Transverse colon (tissue), 4 donors: ENCODE results near the gene PTPRD.

Experiments
- EP300 ChIP-seq: sonication (generic); formaldehyde crosslinking; IDR thresholded peaks from one replicate; pipeline ENCODE4 v1.6.1; 2017; ENCODE audit warnings: antibody characterized with exemption, low read depth
- POLR2AphosphoS5 ChIP-seq, 3 donors: sonication (generic); formaldehyde crosslinking; IDR thresholded peaks; one replicate each; pipeline ENCODE4 v1.6.1; 2016; ENCODE audit warnings: antibody characterized with exemption in 3 of 3
- TF ChIP-seq, protein P1 (sequence below), 5 experiments: fragments of 200-600 bp in 3 of 5; fragments of 450-650 bp in 2 of 5; sonication (generic) in 3 of 5; IDR thresholded peaks; 1 replicate in 2 of 5; 2 replicates in 3 of 5; pipeline ENCODE4 v1.5.1; 2016 to 2017; ENCODE audit warnings: antibody characterized with exemption in 5 of 5, inconsistent platforms in 3 of 5, mild to moderate bottlenecking in 2 of 5, moderate library complexity in 1 of 5

DNA sequence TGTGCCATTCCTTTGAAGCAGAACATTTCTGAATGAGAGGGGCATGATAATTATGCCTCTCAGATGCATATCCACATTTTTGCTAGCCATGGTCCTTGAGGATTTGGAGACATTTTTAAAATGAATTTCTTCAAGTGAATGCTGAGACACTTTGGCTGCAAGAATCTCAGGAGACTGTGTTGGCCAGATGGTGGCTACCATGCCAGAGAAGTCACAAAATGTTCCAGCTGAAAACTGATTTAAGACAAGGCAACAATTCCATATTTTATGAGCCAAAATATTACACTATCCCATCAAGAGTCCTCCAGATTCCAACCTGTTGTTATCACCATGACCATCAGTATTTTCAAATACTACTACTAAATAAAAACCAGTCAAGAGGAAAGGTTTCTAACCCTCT, 1953.7 kb downstream of the PTPRD start:
- TF ChIP-seq, protein P1, sequence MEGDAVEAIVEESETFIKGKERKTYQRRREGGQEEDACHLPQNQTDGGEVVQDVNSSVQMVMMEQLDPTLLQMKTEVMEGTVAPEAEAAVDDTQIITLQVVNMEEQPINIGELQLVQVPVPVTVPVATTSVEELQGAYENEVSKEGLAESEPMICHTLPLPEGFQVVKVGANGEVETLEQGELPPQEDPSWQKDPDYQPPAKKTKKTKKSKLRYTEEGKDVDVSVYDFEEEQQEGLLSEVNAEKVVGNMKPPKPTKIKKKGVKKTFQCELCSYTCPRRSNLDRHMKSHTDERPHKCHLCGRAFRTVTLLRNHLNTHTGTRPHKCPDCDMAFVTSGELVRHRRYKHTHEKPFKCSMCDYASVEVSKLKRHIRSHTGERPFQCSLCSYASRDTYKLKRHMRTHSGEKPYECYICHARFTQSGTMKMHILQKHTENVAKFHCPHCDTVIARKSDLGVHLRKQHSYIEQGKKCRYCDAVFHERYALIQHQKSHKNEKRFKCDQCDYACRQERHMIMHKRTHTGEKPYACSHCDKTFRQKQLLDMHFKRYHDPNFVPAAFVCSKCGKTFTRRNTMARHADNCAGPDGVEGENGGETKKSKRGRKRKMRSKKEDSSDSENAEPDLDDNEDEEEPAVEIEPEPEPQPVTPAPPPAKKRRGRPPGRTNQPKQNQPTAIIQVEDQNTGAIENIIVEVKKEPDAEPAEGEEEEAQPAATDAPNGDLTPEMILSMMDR (IDR thresholded peaks at IDR 0.05), result no peak
- TF ChIP-seq POLR2AphosphoS5 (IDR thresholded peaks at IDR 0.05) (no peak), EP300 (no peak)
